KBM-7 (cell line): ENCODE measurements around the gene TUSC2.
"Not testable (repeated sequence)": the region's sequence is repeated elsewhere in the genome, so short reads cannot be mapped to it uniquely, and the experiment has no call there.

Experiments
- DNase-seq: peaks from one replicate; pipeline ENCODE4 v3.0.0-alpha.2; 2015
- in situ Hi-C: fragments of 300-500 bp; cut with MboI; formaldehyde crosslinking; loops from 2 replicates; pipeline ENCODE4 v1.14.3; 2020; ENCODE audit warnings: low sequenced_read_pairs, low pct_unique_long_range_greater_than_20kb, mixed read lengths

Gene TUSC2

GRCh38 chr3:50321336-50322114, 6.5 kb downstream of the TUSC2 start:
- in situ Hi-C loops, result no loop called here
- peak; percentile 89 for DNase-seq

GRCh38 chr3:50320853-50321335, 7.1 kb downstream of the TUSC2 start:
- peak; percentile 69 for DNase-seq
- in situ Hi-C loops, result no loop called here

DNA sequence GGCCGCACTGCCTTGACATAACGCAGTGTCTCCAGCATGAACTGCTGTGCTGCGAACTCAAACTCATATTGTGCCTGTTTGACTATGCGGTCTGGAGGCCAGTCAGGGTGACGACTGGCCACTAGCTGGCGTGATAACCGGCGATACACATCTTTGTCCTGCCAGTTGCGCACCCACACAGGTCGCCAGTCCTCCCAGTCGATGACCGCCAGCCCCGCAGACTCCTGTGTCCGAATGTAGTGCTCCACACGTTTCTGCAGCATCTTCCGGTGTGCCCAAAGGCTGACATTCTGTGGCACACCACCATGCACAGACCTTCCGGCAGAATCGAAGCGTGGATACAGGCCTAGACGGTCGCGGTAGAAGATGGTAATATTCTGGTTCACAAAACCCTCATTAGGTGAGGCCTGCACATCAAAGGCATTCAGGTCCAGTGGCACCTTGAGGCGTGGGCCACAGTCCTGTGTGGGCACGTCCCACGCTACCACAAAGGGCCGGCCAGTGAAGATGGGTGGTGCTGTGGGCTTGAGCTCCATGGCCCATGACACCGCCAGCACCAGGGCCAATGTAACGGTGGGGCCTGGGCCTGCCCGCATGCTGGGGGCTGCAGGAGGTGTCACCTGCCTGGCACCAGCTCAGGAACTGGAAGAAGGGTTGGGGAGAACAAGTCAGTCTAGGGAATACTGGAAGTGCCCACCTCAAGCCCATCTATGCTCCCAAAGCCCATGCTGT, 8.0 kb downstream of the TUSC2 start:
- no peak for DNase-seq
- in situ Hi-C loops, result no loop called here

- DNase-seq, result no peak
- in situ Hi-C loops, result no loop called here
Measured at GRCh38 chr3:50319181-50319893, 8.7 kb downstream of the TUSC2 start.

- in situ Hi-C loops, result no loop called here
- no peak for DNase-seq
Measured at GRCh38 chr3:50318615-50319014, 9.4 kb downstream of the TUSC2 start.

DNA sequence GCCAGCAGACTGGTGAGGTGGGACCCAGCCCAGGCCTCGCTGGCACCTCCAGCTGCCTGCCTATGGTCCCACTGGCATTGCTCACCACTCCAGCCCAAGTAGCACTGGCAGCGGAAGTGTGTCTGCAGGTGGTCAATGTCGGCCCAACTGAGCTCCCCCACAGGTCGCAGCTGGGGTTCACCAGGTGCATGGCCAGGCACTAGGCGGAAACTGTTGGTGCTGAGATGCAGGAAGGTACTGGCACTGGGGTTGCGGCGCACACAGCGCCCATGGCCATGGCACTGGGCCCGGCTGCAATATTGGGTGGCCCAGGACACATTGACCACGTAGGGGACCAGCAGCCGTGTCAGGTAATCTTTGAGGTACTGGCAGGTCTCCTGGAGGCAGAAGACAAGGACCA, 9.9 kb downstream of the TUSC2 start:
- in situ Hi-C loops, result no loop called here
- DNase-seq, result no peak

DNA sequence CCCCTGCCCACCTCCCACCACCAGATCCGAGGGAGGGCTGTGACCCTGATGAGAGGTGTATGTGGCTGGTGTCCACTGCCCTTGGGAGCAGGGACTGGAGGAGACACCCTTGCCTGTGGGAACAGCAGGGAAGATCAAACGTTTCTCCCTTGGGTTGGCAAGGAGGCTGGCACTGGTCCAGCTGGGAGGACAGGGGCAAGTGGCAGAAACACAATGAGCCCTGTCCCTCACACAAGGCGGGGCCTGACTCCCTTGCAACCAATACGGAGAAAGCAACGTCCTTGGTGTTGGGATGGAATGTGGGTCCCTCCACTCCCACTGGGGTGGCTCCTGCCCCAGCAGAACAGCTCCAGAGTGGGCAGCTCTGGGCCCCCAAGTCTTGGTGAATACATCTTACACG, 10.7 kb downstream of the TUSC2 start:
- DNase-seq, result no peak
- in situ Hi-C loops, result no loop called here

DNA sequence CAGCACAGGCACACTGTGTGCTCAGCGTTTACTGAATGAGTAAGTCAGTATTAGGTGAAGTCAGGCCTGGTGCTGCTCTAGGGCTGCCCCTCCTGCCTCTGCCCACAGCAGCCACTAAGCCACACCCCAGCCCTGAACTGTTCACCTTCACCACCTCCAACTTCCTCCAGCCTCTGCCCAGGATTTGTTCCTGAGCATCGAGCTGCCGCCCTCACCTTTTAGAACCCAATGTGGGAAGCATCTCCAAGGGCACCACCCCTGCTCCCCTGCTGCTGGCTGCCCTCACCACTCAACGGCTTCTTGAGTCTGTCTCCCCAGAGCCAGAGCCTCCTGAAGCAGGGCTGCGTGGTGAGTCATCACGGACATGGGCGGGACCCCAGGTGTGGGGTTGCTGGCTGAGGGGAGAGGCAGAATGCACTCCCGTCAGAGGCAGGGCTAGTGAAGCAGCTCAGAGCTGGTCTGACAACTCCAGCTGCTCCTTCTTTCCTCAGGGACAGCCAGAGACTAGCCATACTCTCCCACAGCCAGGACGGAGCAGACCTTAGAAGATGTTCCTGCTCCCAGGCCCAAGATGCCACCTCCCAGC, 11.3 kb downstream of the TUSC2 start:
- no peak for DNase-seq
- in situ Hi-C loops, result no loop called here

DNA sequence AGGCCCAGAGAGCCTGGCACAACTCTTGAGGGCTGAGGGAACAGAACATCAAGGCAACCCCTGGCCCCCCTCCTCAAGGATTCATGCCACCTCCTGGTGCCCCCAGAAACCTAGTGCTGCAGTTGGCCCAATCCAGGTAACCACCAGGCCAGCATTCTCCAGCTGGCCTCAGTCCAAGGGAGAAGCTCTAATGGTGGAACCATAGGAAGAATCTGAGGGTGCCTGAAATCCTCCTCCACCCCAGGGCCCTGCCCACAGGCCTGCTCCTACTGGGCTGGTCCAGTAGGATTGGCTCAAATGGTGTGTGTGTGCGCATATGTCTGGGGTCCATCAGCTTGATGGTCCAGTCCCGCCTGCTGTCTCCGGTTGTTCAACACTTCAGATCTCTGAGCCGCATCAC, 13.2 kb downstream of the TUSC2 start:
- no peak for DNase-seq
- in situ Hi-C loops, result no loop called here

- no peak for DNase-seq
- in situ Hi-C loops, result no loop called here
Measured at GRCh38 chr3:50314342-50314741, 13.7 kb downstream of the TUSC2 start.

DNA sequence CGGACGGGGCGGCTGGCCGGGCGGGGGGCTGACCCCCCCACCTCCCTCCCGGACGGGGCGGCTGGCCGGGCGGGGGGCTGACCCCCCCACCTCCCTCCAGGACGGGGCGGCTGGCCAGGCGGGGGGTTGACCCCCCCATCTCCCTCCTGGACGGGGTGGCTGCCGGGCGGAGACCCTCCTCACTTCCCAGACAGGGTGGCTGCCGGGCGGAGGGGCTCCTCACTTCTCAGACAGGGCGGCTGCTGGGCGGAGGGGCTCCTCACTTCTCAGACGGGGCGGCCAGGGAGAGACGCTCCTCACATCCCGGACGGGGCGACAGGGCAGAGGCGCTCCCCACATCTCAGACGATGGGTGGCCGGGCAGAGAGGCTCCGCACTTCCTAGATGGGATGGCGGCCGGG, 16.0 kb downstream of the TUSC2 start:
- in situ Hi-C loops, result not testable (repeated sequence)

DNA sequence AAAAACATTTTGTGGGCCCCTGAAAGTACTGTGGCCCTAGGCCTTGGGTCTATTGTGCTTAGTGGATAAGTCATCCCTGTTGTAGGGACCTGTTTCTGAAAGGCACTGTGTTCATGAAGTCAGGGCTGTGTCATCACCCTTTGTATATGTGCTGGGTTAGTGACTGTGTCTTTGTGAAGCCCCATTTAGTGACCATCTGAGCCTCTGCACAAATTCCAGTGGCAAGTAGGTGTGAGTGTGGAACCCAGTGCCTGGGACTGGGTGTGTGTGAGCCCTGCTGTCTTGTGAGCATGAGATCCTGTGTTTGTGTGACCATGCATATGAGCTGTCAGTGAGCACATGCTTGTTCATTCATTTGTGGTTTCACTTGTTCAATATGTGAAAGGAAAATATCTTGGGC, 23.4 kb downstream of the TUSC2 start:
- in situ Hi-C loops, result no loop called here
- DNase-seq, result no peak

More for the DNA sequence above, 16.0 kb downstream of the TUSC2 start:
- DNase-seq, result not testable (repeated sequence)

DNA sequence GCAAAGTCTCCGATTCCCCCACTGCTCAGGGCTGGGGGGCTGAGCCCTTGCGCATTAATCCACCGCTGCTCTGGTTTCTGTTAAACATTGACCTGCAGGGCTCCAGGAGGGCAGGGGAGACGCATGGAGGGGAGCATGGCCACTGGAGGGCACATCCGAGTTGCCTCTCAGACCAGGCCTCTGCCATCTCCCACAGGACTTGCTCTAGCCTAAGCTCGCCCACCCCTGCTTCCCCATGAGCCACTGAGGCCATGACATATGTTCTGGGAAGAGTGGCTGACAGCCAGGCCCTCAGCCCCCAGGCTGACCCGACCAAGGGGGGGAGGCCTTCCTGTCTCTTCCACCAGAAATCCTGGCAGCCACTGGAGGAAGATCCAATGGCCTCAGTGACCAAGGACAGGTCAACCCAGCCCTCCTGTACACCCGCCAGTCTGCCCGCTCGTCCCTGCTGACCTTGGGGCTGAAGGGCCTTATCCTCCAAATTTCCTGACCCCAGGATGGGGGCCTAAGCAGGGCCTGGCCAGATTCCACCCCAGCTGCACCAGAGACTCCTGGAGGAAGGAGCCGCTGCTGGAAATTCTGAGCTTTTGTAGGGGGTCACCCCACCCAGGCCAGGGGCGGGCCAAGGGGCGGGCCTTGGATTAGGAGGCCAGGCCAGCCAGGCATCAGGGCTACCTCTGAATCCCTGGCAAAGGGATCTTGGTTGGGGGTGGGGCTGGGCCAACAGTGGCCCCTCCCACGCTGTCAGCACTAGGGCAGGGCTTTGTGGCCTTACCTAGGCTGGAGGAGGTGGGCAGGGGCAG, 24.8 kb downstream of the TUSC2 start, which contains the start of gene HYAL1:
Gene HYAL1, minus strand, starts transcription at position 562 of the 803 bp plus-strand sequence. CDS start 618 bp downstream, outside the sequence.
- in situ Hi-C loops, result no loop called here
- DNase-seq, result no peak

GRCh38 chr3:50302095-50303012, 25.7 kb downstream of the TUSC2 start:
- in situ Hi-C loops, result no loop called here
- DNase-seq, result no peak

DNA sequence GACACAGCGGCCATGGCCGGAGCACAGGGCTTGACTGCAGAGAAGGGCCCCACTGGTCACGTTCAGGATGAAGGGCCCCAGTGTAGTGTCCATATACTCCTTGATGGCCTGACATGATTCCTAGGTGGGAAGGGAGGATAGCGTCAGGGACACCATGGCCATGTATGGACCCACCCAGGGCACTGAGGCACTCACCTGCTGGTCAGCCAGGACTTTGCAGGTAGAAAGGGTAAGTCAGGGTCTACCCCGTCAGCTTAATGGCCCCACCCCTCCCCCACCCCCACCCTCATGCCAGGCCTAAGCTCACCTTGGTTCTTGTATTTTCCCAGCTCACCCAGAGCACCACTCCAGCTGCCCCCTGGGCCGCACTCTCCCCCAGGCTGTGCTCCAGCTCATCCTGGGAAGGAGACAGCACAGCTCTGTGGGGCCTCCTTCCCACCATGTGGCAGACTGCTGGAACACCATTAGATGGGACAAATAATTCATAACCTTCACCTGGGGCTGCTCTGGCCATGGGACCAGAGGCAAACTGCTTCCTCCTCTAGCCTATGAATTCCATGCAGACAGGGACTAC, 27.3 kb downstream of the TUSC2 start:
- in situ Hi-C loops, result no loop called here
- DNase-seq, result no peak

DNA sequence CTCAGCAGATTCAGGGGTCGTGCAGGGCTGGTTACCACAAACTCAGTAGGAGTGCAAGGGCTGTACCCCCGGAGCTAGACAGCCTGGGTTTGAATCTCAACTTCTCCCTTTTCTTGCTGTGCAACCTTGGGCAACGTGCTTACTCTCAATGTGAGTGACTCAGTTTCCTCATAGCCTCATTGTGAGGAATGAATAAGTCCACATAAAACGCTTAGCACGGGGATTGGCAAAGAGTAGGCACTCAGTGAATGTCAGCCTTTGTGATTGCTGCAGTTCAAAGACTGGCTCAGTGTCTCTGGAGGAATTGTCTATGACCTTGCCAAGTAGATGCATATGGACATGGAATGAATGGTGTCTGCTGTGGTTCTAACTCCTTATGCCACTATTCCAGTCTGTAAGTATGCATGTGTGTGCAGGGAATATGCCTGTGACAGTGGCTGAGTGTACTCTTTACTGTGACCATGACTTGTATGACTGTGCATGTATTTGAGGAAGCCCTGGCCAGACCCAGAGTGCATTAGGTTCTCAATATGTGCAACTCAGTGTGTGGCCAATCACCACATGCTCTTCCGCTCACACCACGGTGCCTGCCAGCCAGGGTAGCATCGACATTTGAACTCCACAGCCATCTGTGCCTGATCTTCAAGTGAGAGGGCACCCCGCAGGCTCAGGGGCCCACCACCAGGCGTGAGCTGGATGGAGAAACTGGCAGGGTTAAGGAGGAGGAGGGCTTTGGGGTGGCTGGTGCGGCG, 27.9 kb downstream of the TUSC2 start:
- peak; percentile 52 for DNase-seq
- in situ Hi-C loops, result no loop called here

DNA sequence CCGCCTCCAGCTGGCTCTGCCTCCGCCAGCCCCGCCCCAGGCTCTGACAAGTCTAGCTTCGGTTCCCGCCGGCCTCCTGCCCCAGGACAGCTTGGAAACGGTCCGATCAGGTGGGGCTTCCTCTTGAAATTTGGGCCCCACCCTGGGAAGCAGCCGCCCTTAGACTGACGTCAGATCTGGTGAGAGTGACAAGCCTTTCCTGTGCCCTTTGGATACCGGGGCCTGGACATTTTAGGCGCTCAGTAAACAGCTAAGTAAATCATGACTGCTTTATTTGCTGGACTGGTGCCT, 28.4 kb downstream of the TUSC2 start:
- DNase-seq, result no peak
- in situ Hi-C loops, result no loop called here
